ENCODE data around the gene LST1. TPM values are rescaled to one million over a fixed set of nuclear protein-coding genes. Genes with fewer than 3 reads are reported as not detected.
"Not testable (repeated sequence)": the region's sequence is repeated elsewhere in the genome, so short reads cannot be mapped to it uniquely, and the experiment has no call there.

LST1 gene
- total RNA-seq, 1 donor from 2014 or later = 66.6 TPM

GRCh38 chr6:31547727-31548543, 38.1 kb upstream of the LST1 start:
- H3K9me3 Mint-ChIP-seq = no peaks in the 10 kb centered on the region

GRCh38 chr6:31548544-31548873, 37.6 kb upstream of the LST1 start:
- Mint-ChIP-seq H3K4me1 (ENCODE audit: low read depth) (peaks cover 40% of the 10 kb centered on the region), H3K4me3 (peak overlapping the region; percentile 87), H3K27me3 (ENCODE audit: insufficient read depth) (peaks cover 3% of the 10 kb centered on the region), H3K27ac (no peak overlapping the region), H3K36me3 (ENCODE audit: low read depth) (peaks cover 10% of the 10 kb centered on the region), H3K9me3 (no peaks in the 10 kb centered on the region)
- intact Hi-C loops (cut with micrococcal nuclease) = loop anchor here (10.0 kb wide), 1 partner anchor 406 kb away; the partner anchor contains the start of genes NELFE and SKIC2
- no peak for DNase-seq (ENCODE audit: low spot score)

More at GRCh38 chr6:31547727-31548543, 38.1 kb upstream of the LST1 start:
- H3K4me3 Mint-ChIP-seq = peak overlapping the region; percentile 87
- peaks cover 8% of the 10 kb centered on the region for H3K36me3 Mint-ChIP-seq (ENCODE audit: low read depth)
- H3K27me3 Mint-ChIP-seq (ENCODE audit: insufficient read depth) = peaks cover 3% of the 10 kb centered on the region
- no peak for DNase-seq (ENCODE audit: low spot score)
- peak overlapping the region; percentile 82 for H3K27ac Mint-ChIP-seq
- intact Hi-C loops (cut with micrococcal nuclease) = loop anchor here (1.0 to 10.0 kb wide), 11 partner anchors 10 to 647 kb away; partner anchors contain the start of genes ABHD16A, BAG6, EHMT2 and NELFE
- H3K4me1 Mint-ChIP-seq (ENCODE audit: low read depth) = peaks cover 40% of the 10 kb centered on the region

- not testable (repeated sequence) for H3K9me3 Mint-ChIP-seq; H3K27me3 Mint-ChIP-seq (ENCODE audit: insufficient read depth)
- intact Hi-C loops (cut with micrococcal nuclease) = loop anchor here (1.0 kb wide), 2 partner anchors 30 to 47 kb away; no protein-coding TSS in a partner anchor
- Mint-ChIP-seq H3K27ac (peak overlapping the region; percentile 71), H3K4me1 (ENCODE audit: low read depth) (peaks cover 42% of the 10 kb centered on the region), H3K36me3 (ENCODE audit: low read depth) (peaks cover 13% of the 10 kb centered on the region), H3K4me3 (peak overlapping the region; percentile 60)
- peak; percentile 49 for DNase-seq (ENCODE audit: low spot score)
These were observed 34.7 kb upstream of the LST1 start for GRCh38 chr6:31551371-31551770.

- H3K36me3 Mint-ChIP-seq (ENCODE audit: low read depth) = peaks cover 37% of the 10 kb centered on the region
- intact Hi-C loops (cut with micrococcal nuclease) = no loop called here
- no peaks in the 10 kb centered on the region for H3K9me3 Mint-ChIP-seq
- no peak overlapping the region for H3K27ac Mint-ChIP-seq
- no peak for DNase-seq (ENCODE audit: low spot score)
- no peaks in the 10 kb centered on the region for H3K27me3 Mint-ChIP-seq (ENCODE audit: insufficient read depth)
- H3K4me3 Mint-ChIP-seq = peak overlapping the region; percentile 7
- peaks cover 61% of the 10 kb centered on the region for H3K4me1 Mint-ChIP-seq (ENCODE audit: low read depth)
These were observed 29.8 kb upstream of the LST1 start for GRCh38 chr6:31556307-31556706.

GRCh38 chr6:31557443-31558317, 28.4 kb upstream of the LST1 start:
- DNase-seq (ENCODE audit: low spot score) = no peak
- Mint-ChIP-seq H3K4me1 (ENCODE audit: low read depth) (peaks cover 61% of the 10 kb centered on the region), H3K27ac (peak overlapping the region; percentile 42), H3K9me3 (no peaks in the 10 kb centered on the region), H3K27me3 (ENCODE audit: insufficient read depth) (peaks cover 2% of the 10 kb centered on the region), H3K4me3 (peak overlapping the region; percentile 57), H3K36me3 (ENCODE audit: low read depth) (peaks cover 41% of the 10 kb centered on the region)
- intact Hi-C loops (cut with micrococcal nuclease) = loop anchor here (1.0 kb wide), 1 partner anchor 10 kb away; the partner anchor contains the start of gene NFKBIL1

GRCh38 chr6:31558318-31558625, 27.8 kb upstream of the LST1 start:
- peaks cover 42% of the 10 kb centered on the region for H3K36me3 Mint-ChIP-seq (ENCODE audit: low read depth)
- intact Hi-C loops (cut with micrococcal nuclease) = loop anchor here (1.0 kb wide), 1 partner anchor 11 kb away; the partner anchor contains the start of gene NFKBIL1
- peaks cover 2% of the 10 kb centered on the region for H3K27me3 Mint-ChIP-seq (ENCODE audit: insufficient read depth)
- H3K9me3 Mint-ChIP-seq = no peaks in the 10 kb centered on the region
- peak overlapping the region; percentile 95 for H3K27ac Mint-ChIP-seq
- peaks cover 66% of the 10 kb centered on the region for H3K4me1 Mint-ChIP-seq (ENCODE audit: low read depth)
- DNase-seq (ENCODE audit: low spot score) = no peak
- peak overlapping the region; percentile 69 for H3K4me3 Mint-ChIP-seq

- DNase-seq (ENCODE audit: low spot score) = peak; percentile 62
- H3K36me3 Mint-ChIP-seq (ENCODE audit: low read depth) = peaks cover 43% of the 10 kb centered on the region
- peaks cover 70% of the 10 kb centered on the region for H3K4me1 Mint-ChIP-seq (ENCODE audit: low read depth)
- H3K9me3 Mint-ChIP-seq = no peaks in the 10 kb centered on the region
- peak overlapping the region; percentile 95 for H3K27ac Mint-ChIP-seq
- H3K27me3 Mint-ChIP-seq (ENCODE audit: insufficient read depth) = peaks cover 2% of the 10 kb centered on the region
- intact Hi-C loops (cut with micrococcal nuclease) = loop anchor here (1.0 kb wide), 2 partner anchors 12 to 16 kb away; partner anchors contain the start of genes NFKBIL1 and TNF
- peak overlapping the region; percentile 69 for H3K4me3 Mint-ChIP-seq
These were observed 27.2 kb upstream of the LST1 start for GRCh38 chr6:31558631-31559500.

- peaks cover 2% of the 10 kb centered on the region for H3K27me3 Mint-ChIP-seq (ENCODE audit: insufficient read depth)
- H3K27ac Mint-ChIP-seq = peak overlapping the region; percentile 95
- DNase-seq (ENCODE audit: low spot score) = no peak
- intact Hi-C loops (cut with micrococcal nuclease) = loop anchor here (1.0 kb wide), 1 partner anchor 16 kb away; the partner anchor contains the start of gene TNF
- H3K4me3 Mint-ChIP-seq = peak overlapping the region; percentile 69
- H3K4me1 Mint-ChIP-seq (ENCODE audit: low read depth) = peaks cover 70% of the 10 kb centered on the region
- H3K36me3 Mint-ChIP-seq (ENCODE audit: low read depth) = peaks cover 44% of the 10 kb centered on the region
- H3K9me3 Mint-ChIP-seq = no peaks in the 10 kb centered on the region
These were observed 26.5 kb upstream of the LST1 start for GRCh38 chr6:31559606-31559957.

GRCh38 chr6:31559958-31560696, 25.9 kb upstream of the LST1 start:
- H3K4me3 Mint-ChIP-seq = peak overlapping the region; percentile 69
- no peaks in the 10 kb centered on the region for H3K9me3 Mint-ChIP-seq
- intact Hi-C loops (cut with micrococcal nuclease) = loop anchor here (1.0 kb wide), 2 partner anchors 8 to 15 kb away; partner anchors contain the start of gene TNF
- H3K4me1 Mint-ChIP-seq (ENCODE audit: low read depth) = peaks cover 72% of the 10 kb centered on the region
- peaks cover 5% of the 10 kb centered on the region for H3K27me3 Mint-ChIP-seq (ENCODE audit: insufficient read depth)
- H3K36me3 Mint-ChIP-seq (ENCODE audit: low read depth) = peaks cover 46% of the 10 kb centered on the region
- H3K27ac Mint-ChIP-seq = peak overlapping the region; percentile 95
- peak; percentile 41 for DNase-seq (ENCODE audit: low spot score)

- peaks cover 52% of the 10 kb centered on the region for H3K36me3 Mint-ChIP-seq (ENCODE audit: low read depth)
These were observed 25.4 kb upstream of the LST1 start for GRCh38 chr6:31560697-31561058.

GRCh38 chr6:31567531-31568370, 18.3 kb upstream of the LST1 start:
- H3K36me3 Mint-ChIP-seq (ENCODE audit: low read depth) = peaks cover 21% of the 10 kb centered on the region
- H3K4me1 Mint-ChIP-seq (ENCODE audit: low read depth) = peaks cover 80% of the 10 kb centered on the region
- peaks cover 11% of the 10 kb centered on the region for H3K27me3 Mint-ChIP-seq (ENCODE audit: insufficient read depth)
- peak overlapping the region; percentile 72 for H3K4me3 Mint-ChIP-seq
- H3K27ac Mint-ChIP-seq = peak overlapping the region; percentile 63
- no peaks in the 10 kb centered on the region for H3K9me3 Mint-ChIP-seq
- DNase-seq (ENCODE audit: low spot score) = no peak
- intact Hi-C loops (cut with micrococcal nuclease) = loop anchor here (1.0 to 2.0 kb wide), 3 partner anchors 7 to 17 kb away; no protein-coding TSS in a partner anchor

More at GRCh38 chr6:31560697-31561058, 25.4 kb upstream of the LST1 start:
- Mint-ChIP-seq H3K4me1 (ENCODE audit: low read depth) (peaks cover 77% of the 10 kb centered on the region), H3K4me3 (peak overlapping the region; percentile 69), H3K9me3 (no peaks in the 10 kb centered on the region), H3K27ac (peak overlapping the region; percentile 95), H3K27me3 (ENCODE audit: insufficient read depth) (peaks cover 8% of the 10 kb centered on the region)
- DNase-seq (ENCODE audit: low spot score) = no peak
- intact Hi-C loops (cut with micrococcal nuclease) = loop anchor here (1.0 kb wide), 1 partner anchor 8 kb away; no protein-coding TSS in a partner anchor

Data from activated T-helper 1 cell treated with anti-CD3 and anti-CD28 coated beads, Interleukin-12 subunit alpha, Interleukin-12 subunit beta, Interleukin-2, Interleukin-4 antibody, amounts not matched to agents 30 ng/mL and 10 ng/mL and 1 ng/mL, durations not matched to agents 14 hours and 24 hours and 36 hours (primary cell).